Breast epithelium (tissue), 3 donors: Measurements from ENCODE around the gene HIVEP2.

ENCODE experiments used
- POLR2AphosphoS5 ChIP-seq, 3 donors: sonication (generic); formaldehyde crosslinking; IDR thresholded peaks; one replicate each; pipeline ENCODE4 v1.6.1; 2017; ENCODE audit warnings: antibody characterized with exemption in 3 of 3
- TF ChIP-seq, protein P1 (sequence below), 3 donors: fragments of 450-650 bp; IDR thresholded peaks; one replicate each; pipeline ENCODE4 v1.5.1; 2016 to 2017; ENCODE audit warnings: antibody characterized with exemption in 3 of 3, mild to moderate bottlenecking in 3 of 3, moderate library complexity in 3 of 3

- TF ChIP-seq, protein P1, sequence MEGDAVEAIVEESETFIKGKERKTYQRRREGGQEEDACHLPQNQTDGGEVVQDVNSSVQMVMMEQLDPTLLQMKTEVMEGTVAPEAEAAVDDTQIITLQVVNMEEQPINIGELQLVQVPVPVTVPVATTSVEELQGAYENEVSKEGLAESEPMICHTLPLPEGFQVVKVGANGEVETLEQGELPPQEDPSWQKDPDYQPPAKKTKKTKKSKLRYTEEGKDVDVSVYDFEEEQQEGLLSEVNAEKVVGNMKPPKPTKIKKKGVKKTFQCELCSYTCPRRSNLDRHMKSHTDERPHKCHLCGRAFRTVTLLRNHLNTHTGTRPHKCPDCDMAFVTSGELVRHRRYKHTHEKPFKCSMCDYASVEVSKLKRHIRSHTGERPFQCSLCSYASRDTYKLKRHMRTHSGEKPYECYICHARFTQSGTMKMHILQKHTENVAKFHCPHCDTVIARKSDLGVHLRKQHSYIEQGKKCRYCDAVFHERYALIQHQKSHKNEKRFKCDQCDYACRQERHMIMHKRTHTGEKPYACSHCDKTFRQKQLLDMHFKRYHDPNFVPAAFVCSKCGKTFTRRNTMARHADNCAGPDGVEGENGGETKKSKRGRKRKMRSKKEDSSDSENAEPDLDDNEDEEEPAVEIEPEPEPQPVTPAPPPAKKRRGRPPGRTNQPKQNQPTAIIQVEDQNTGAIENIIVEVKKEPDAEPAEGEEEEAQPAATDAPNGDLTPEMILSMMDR (IDR thresholded peaks at IDR 0.05): no peak
- TF ChIP-seq POLR2AphosphoS5 (IDR thresholded peaks at IDR 0.05): no peak
Measured at GRCh38 chr6:142968601-142969000, 23.6 kb upstream of the HIVEP2 start.
